Astrocyte (in vitro differentiated cells and primary cell): Measurements from ENCODE around the gene HCAR3. TPM values are rescaled to one million over a fixed set of nuclear protein-coding genes. Genes with fewer than 3 reads are reported as not detected.

ENCODE experiments used
- DNase-seq: peaks from one replicate; pipeline ENCODE4 v3.0.0-alpha.2; 2010; ENCODE audit warnings: low read depth
- FAIRE-seq: peaks from 2 replicates; lab custom pipeline; 2011; peaks lifted over from hg19 to GRCh38; lab: Jason Lieb, UNC
- H2AFZ ChIP-seq: 2 replicates; pipeline ENCODE4 v1.6.0; 2012; ENCODE audit warnings: low read depth, low read length, inconsistent platforms
- H3K27ac ChIP-seq: 2 replicates; pipeline ENCODE4 v1.5.1; 2011; ENCODE audit warnings: low read depth, low read length, inconsistent platforms
- H3K27me3 ChIP-seq: 2 replicates; pipeline ENCODE4 v1.6.0; 2011; ENCODE audit warnings: low read length, inconsistent platforms; ENCODE audit not compliant: insufficient read depth
- H3K36me3 ChIP-seq: 2 replicates; pipeline ENCODE4 v1.5.1; 2011; ENCODE audit warnings: low read length, inconsistent platforms; ENCODE audit not compliant: insufficient read depth
- H3K4me1 ChIP-seq: 2 replicates; pipeline ENCODE4 v1.5.1; 2011; ENCODE audit warnings: low read length, inconsistent platforms; ENCODE audit not compliant: insufficient read depth
- H3K4me2 ChIP-seq: 2 replicates; pipeline ENCODE4 v1.6.0; 2012; ENCODE audit warnings: low read length, inconsistent platforms
- H3K4me3 ChIP-seq: 2 replicates; pipeline ENCODE4 v1.5.1; 2011; ENCODE audit warnings: low read depth, mild to moderate bottlenecking, low read length, inconsistent platforms; ENCODE audit not compliant: insufficient read depth
- H3K79me2 ChIP-seq: 2 replicates; pipeline ENCODE4 v1.6.0; 2012; ENCODE audit warnings: mild to moderate bottlenecking, low read length, inconsistent platforms; ENCODE audit not compliant: insufficient read depth
- H3K9ac ChIP-seq: 2 replicates; pipeline ENCODE4 v1.6.0; 2012; ENCODE audit warnings: mild to moderate bottlenecking, low read length, inconsistent platforms
- H3K9me3 ChIP-seq: 2 replicates; pipeline ENCODE4 v1.5.1; 2012; ENCODE audit warnings: low read depth, mild to moderate bottlenecking, low read length, inconsistent platforms; ENCODE audit not compliant: insufficient read depth
- H4K20me1 ChIP-seq: 2 replicates; pipeline ENCODE4 v1.6.0; 2012; ENCODE audit warnings: low read length, inconsistent platforms; ENCODE audit not compliant: insufficient read depth
- H3K27ac Mint-ChIP-seq: one replicate; pipeline ENCODE4 v1.8.0; 2021; ENCODE audit warnings: mild to moderate bottlenecking, mixed read lengths; ENCODE audit not compliant: unreplicated experiment
- H3K27me3 Mint-ChIP-seq: one replicate; pipeline ENCODE4 v1.8.0; 2021; ENCODE audit warnings: low read depth, mixed read lengths; ENCODE audit not compliant: unreplicated experiment
- H3K36me3 Mint-ChIP-seq: one replicate; pipeline ENCODE4 v1.8.0; 2021; ENCODE audit warnings: low read depth, mixed read lengths; ENCODE audit not compliant: unreplicated experiment
- H3K4me1 Mint-ChIP-seq: one replicate; pipeline ENCODE4 v1.8.0; 2021; ENCODE audit warnings: low read depth, mixed read lengths; ENCODE audit not compliant: unreplicated experiment
- H3K4me3 Mint-ChIP-seq: one replicate; pipeline ENCODE4 v1.8.0; 2021; ENCODE audit warnings: mild to moderate bottlenecking, moderate library complexity, mixed read lengths; ENCODE audit not compliant: unreplicated experiment
- H3K9me3 Mint-ChIP-seq: one replicate; pipeline ENCODE4 v1.8.0; 2021; ENCODE audit warnings: mild to moderate bottlenecking, mixed read lengths; ENCODE audit not compliant: unreplicated experiment
- CTCF ChIP-seq: IDR thresholded peaks from 2 replicates; pipeline ENCODE4 v1.5.1; 2011; ENCODE audit warnings: low read depth, mild to moderate bottlenecking, inconsistent platforms, low read length, moderate library complexity; ENCODE audit not compliant: insufficient read depth
- EZH2 ChIP-seq: IDR thresholded peaks from 2 replicates; pipeline ENCODE4 v1.6.1; 2012; ENCODE audit warnings: mild to moderate bottlenecking, low read length, inconsistent platforms; ENCODE audit not compliant: insufficient read depth
- total RNA-seq: library from RNA; stranded (reverse); gene quantifications from 2 replicates; pipeline ENCODE4 v1.2.1, GENCODE V29; 2021

The HCAR3 gene
- total RNA-seq, 1 donor from 2014 or later = not detected

- Mint-ChIP-seq H3K27ac (no peak overlapping the region), H3K27me3 (peaks cover 8% of the 10 kb centered on the region), H3K36me3 (no peaks in the 10 kb centered on the region), H3K9me3 (no peaks in the 10 kb centered on the region), H3K4me3 (no peak overlapping the region), H3K4me1 (peaks cover 7% of the 10 kb centered on the region)
- no peak overlapping the region for H3K4me3 ChIP-seq
- no peaks in the 10 kb centered on the region for H4K20me1 ChIP-seq
- H3K79me2 ChIP-seq = no peaks in the 10 kb centered on the region
- H3K9me3 ChIP-seq = no peaks in the 10 kb centered on the region
- H3K27ac ChIP-seq = no peak overlapping the region
- H2AFZ ChIP-seq = no peak overlapping the region
- FAIRE-seq (no peak), DNase-seq (no peak)
- TF ChIP-seq EZH2 (no peak), CTCF (no peak)
- no peak overlapping the region for H3K9ac ChIP-seq
- peak overlapping the region; percentile 66 for H3K4me2 ChIP-seq
- no peaks in the 10 kb centered on the region for H3K36me3 ChIP-seq
- peaks cover 7% of the 10 kb centered on the region for H3K4me1 ChIP-seq
- peaks cover 2% of the 10 kb centered on the region for H3K27me3 ChIP-seq
Measured at GRCh38 chr12:122729583-122730214, 13.1 kb upstream of the HCAR3 start.

GRCh38 chr12:122726080-122726558 is 9.5 kb upstream of the HCAR3 start:
- Mint-ChIP-seq H3K36me3 (no peaks in the 10 kb centered on the region), H3K9me3 (no peaks in the 10 kb centered on the region), H3K4me1 (peaks cover 7% of the 10 kb centered on the region), H3K4me3 (no peak overlapping the region), H3K27ac (no peak overlapping the region), H3K27me3 (peaks cover 7% of the 10 kb centered on the region)
- FAIRE-seq (no peak), DNase-seq (peak; percentile 47)
- H3K4me1 ChIP-seq = peaks cover 10% of the 10 kb centered on the region
- H3K79me2 ChIP-seq = no peaks in the 10 kb centered on the region
- H3K27me3 ChIP-seq = no peaks in the 10 kb centered on the region
- H3K36me3 ChIP-seq = no peaks in the 10 kb centered on the region
- no peaks in the 10 kb centered on the region for H4K20me1 ChIP-seq
- TF ChIP-seq CTCF (no peak), EZH2 (no peak)
- H3K9me3 ChIP-seq = no peaks in the 10 kb centered on the region
- H3K4me2 ChIP-seq = peak overlapping the region; percentile 63
- H3K4me3 ChIP-seq = no peak overlapping the region
- peak overlapping the region; percentile 65 for H3K9ac ChIP-seq
- peak overlapping the region; percentile 27 for H2AFZ ChIP-seq
- peak overlapping the region; percentile 54 for H3K27ac ChIP-seq

GRCh38 chr12:122725452-122726079 is 9.0 kb upstream of the HCAR3 start:
- Histone ChIP-seq H3K9ac (peak overlapping the region; percentile 65), H2AFZ (peak overlapping the region; percentile 27), H3K27me3 (no peaks in the 10 kb centered on the region), H4K20me1 (no peaks in the 10 kb centered on the region), H3K4me3 (no peak overlapping the region), H3K4me1 (peaks cover 10% of the 10 kb centered on the region), H3K79me2 (no peaks in the 10 kb centered on the region), H3K36me3 (no peaks in the 10 kb centered on the region), H3K4me2 (peak overlapping the region; percentile 63), H3K9me3 (no peaks in the 10 kb centered on the region), H3K27ac (peak overlapping the region; percentile 54)
- Mint-ChIP-seq H3K27me3 (peaks cover 5% of the 10 kb centered on the region), H3K4me3 (no peak overlapping the region), H3K36me3 (no peaks in the 10 kb centered on the region), H3K4me1 (peaks cover 9% of the 10 kb centered on the region), H3K9me3 (no peaks in the 10 kb centered on the region), H3K27ac (no peak overlapping the region)
- FAIRE-seq (no peak), DNase-seq (no peak)
- TF ChIP-seq EZH2 (no peak), CTCF (no peak)
